ENCODE data around the gene NADSYN1.
"Not testable (repeated sequence)": the region's sequence is repeated elsewhere in the genome, so short reads cannot be mapped to it uniquely, and the experiment has no call there.

NADSYN1 gene

DNA sequence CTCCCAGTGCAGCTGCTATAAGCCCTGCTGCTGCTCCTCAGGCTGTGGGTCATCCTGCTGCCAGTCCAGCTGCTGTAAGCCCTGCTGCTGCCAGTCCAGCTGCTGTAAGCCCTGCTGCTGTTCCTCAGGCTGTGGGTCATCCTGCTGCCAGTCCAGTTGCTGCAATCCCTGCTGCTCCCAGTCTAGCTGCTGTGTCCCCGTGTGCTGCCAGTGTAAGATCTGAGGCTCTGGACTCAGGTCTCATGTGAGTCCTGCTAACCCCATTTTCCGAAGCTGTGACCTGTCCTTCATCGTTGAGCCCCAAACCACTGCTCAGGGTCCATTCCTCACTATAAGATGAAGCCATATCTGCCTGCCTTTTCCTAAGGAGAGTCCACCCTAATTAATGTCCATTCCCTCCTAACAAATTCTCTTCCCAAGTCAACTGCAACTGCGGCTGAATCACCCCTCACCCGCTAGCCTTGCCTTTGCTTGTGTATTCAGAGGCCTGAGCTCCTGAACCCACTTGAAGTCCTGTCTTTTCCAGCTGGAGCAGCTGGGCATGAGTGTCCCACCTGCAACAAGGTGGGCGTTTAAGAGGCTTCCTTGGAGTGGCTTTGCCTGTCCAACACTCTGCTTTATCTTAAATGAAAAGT, 74.7 kb downstream of the NADSYN1 start:
- TF ChIP-seq, protein P1, sequence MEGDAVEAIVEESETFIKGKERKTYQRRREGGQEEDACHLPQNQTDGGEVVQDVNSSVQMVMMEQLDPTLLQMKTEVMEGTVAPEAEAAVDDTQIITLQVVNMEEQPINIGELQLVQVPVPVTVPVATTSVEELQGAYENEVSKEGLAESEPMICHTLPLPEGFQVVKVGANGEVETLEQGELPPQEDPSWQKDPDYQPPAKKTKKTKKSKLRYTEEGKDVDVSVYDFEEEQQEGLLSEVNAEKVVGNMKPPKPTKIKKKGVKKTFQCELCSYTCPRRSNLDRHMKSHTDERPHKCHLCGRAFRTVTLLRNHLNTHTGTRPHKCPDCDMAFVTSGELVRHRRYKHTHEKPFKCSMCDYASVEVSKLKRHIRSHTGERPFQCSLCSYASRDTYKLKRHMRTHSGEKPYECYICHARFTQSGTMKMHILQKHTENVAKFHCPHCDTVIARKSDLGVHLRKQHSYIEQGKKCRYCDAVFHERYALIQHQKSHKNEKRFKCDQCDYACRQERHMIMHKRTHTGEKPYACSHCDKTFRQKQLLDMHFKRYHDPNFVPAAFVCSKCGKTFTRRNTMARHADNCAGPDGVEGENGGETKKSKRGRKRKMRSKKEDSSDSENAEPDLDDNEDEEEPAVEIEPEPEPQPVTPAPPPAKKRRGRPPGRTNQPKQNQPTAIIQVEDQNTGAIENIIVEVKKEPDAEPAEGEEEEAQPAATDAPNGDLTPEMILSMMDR (IDR thresholded peaks at IDR 0.05; ENCODE audit: insufficient read depth, missing control alignments), result no peak
- DNase-seq (ENCODE audit: insufficient read length, low spot score) (no peak), FAIRE-seq (no peak)

DNA sequence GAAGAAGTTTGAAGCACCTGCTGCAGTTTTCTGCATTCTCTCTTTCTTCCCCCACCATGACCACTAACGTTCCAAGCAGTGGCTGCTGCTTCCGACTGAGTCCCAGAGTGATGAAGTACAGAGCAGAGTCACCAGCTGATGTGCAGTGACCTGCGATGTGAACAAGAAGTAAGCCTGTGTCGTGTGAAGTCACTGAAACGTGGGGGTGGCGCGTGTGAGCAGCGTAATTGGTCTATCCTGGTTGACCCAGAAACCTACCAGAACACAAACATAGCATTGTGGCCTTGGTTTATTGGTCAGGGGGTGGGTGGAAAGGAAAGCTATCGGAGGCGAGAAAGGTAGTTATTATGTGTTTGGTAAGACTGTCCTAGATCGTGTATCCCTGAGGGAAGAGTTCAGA, 77.6 kb downstream of the NADSYN1 start:
- DNase-seq (ENCODE audit: insufficient read length, low spot score) (no peak), FAIRE-seq (no peak)
- TF ChIP-seq, protein P1 (IDR thresholded peaks at IDR 0.05; ENCODE audit: insufficient read depth, missing control alignments), result no peak

GRCh38 chr11:71532036-71532610, 79.1 kb downstream of the NADSYN1 start:
- DNase-seq (ENCODE audit: insufficient read length, low spot score) (no peak), FAIRE-seq (no peak)
- TF ChIP-seq, protein P1 (IDR thresholded peaks at IDR 0.05; ENCODE audit: insufficient read depth, missing control alignments), result no peak

GRCh38 chr11:71534711-71535608, 82.0 kb downstream of the NADSYN1 start:
- not testable (repeated sequence) for DNase-seq (ENCODE audit: insufficient read length, low spot score); FAIRE-seq

DNA sequence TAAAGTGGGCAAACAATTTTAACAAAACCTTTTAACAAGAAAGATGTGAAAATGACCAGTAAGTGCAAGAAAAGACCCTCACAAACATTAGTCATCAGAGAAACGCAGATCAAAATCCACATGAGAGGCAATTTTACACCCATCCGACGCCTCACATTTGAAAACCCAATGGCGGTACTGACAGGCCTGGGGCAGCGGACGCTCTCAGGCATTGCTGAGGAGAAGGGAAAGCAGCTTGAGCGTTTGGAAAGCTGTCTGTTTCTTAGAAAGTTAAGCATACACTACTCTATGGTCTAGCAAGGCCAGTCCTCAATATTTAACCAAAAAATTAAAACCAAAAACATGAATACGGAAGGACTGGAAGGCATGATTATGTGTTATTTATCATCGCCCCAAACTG, 82.8 kb downstream of the NADSYN1 start:
- FAIRE-seq (no peak), DNase-seq (ENCODE audit: insufficient read length, low spot score) (no peak)
- TF ChIP-seq, protein P1 (IDR thresholded peaks at IDR 0.05; ENCODE audit: insufficient read depth, missing control alignments), result no peak

DNA sequence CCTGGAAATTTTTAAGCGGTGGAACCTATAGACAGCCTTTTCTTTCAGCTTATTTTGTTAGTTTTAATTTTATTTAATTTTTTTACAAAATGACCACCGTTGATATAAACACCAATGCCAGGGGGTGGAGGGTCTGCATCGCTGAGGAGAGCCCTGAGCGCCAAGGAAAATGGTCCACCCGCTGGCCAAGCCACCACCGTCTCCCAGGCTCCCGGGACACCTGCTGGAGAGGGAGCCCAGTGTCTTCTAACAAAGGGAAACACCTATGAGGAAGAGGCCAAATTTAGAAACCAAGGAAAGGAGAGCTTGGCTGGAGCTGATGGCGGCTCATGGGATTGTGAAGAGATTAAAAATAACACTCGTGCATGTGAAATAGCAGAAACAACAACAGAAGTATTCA, 84.5 kb downstream of the NADSYN1 start:
- no peak for FAIRE-seq
- TF ChIP-seq, protein P1 (IDR thresholded peaks at IDR 0.05; ENCODE audit: insufficient read depth, missing control alignments), result no peak

DNA sequence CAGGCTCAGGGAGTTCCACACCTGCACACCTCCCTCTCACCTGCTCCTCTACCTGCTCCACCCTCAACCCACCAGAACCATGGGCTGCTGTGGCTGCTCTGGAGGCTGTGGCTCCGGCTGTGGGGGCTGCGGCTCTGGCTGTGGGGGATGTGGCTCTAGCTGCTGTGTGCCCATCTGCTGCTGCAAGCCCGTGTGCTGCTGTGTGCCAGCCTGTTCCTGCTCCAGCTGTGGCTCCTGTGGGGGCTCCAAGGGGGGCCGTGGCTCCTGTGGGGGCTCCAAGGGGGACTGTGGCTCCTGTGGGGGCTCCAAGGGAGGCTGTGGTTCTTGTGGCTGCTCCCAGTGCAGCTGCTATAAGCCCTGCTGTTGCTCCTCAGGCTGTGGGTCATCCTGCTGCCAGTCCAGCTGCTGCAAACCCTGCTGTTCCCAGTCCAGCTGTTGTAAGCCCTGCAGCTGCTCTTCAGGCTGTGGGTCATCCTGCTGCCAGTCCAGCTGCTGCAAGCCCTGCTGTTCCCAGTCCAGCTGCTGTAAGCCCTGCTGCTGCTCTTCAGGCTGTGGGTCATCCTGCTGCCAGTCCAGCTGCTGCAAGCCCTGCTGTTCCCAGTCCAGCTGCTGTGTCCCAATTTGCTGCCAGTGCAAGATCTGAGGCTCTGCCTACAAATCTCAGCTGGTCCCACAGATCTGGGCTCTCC, 85.1 kb downstream of the NADSYN1 start, which contains the start of gene KRTAP5-8:
KRTAP5-8 (plus strand) TSS at position 49 of the 689 bp plus-strand sequence; CDS start at position 80, 31 bp downstream.
- DNase-seq (ENCODE audit: insufficient read length, low spot score); FAIRE-seq: not testable (repeated sequence)

More for the DNA sequence above, 84.5 kb downstream of the NADSYN1 start:
- no peak for DNase-seq (ENCODE audit: insufficient read length, low spot score)
